LNCaP clone FGC (cell line): ENCODE results near the gene LRRC73.

Source experiments
- DNase-seq: peaks from one replicate; pipeline ENCODE4 v3.0.0-alpha.2; 2011; ENCODE audit warnings: low read depth
- H3K4me3 ChIP-seq: 2 replicates; pipeline ENCODE4 v1.5.1; 2011; ENCODE audit warnings: mild to moderate bottlenecking, low read depth, low read length, control low read depth
- TF ChIP-seq, protein P1 (sequence below): IDR thresholded peaks from 2 replicates; pipeline ENCODE4 v1.5.1; 2012; ENCODE audit warnings: mild to moderate bottlenecking; ENCODE audit not compliant: control insufficient read depth, insufficient read depth; ENCODE audit errors: extremely low read depth

Gene LRRC73

DNA sequence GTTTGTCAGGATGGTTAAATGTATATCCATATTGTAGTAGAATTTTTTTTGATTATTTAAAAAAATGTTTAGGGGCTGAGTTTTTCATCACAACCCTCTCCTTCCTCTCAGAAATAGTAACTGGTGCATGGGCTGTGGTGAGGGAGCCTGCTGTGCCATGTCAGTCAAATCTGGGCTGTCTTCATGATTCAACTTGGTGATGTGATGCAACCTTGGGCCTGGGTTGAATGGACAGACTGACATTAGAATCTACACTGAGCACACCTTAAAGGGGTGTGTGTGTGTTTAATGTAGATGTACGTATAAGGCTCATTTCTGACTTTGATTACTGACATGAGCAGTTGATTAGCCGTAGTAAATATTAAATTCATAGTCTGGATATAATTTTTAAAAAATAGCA lies 29.1 kb downstream of the LRRC73 start:
- TF ChIP-seq, protein P1, sequence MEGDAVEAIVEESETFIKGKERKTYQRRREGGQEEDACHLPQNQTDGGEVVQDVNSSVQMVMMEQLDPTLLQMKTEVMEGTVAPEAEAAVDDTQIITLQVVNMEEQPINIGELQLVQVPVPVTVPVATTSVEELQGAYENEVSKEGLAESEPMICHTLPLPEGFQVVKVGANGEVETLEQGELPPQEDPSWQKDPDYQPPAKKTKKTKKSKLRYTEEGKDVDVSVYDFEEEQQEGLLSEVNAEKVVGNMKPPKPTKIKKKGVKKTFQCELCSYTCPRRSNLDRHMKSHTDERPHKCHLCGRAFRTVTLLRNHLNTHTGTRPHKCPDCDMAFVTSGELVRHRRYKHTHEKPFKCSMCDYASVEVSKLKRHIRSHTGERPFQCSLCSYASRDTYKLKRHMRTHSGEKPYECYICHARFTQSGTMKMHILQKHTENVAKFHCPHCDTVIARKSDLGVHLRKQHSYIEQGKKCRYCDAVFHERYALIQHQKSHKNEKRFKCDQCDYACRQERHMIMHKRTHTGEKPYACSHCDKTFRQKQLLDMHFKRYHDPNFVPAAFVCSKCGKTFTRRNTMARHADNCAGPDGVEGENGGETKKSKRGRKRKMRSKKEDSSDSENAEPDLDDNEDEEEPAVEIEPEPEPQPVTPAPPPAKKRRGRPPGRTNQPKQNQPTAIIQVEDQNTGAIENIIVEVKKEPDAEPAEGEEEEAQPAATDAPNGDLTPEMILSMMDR, result no peak

DNA sequence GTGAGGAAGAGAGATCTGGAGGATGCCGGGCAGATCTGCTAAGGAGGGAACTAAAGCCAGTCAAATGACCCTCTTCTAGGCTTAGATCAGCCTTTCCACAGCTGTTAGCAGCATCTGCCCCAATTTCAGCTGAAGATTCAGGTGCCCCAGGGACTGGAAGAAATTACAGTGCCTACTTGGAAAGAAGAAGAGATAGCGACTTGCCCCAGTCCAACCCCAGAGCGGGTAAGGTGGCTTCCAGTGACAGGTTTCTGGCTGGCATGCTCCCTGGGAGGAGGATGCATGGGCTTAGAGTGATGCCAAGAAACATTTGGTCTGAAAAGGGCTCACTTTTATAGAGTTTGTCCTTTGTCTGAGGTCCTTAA lies 32.2 kb downstream of the LRRC73 start:
- DNase-seq, result no peak
- TF ChIP-seq, protein P1, result no peak
- H3K4me3 ChIP-seq, result peak overlapping the region; percentile 85

More for the DNA sequence above, 29.1 kb downstream of the LRRC73 start:
- H3K4me3 ChIP-seq, result no peak overlapping the region
- no peak for DNase-seq

DNA sequence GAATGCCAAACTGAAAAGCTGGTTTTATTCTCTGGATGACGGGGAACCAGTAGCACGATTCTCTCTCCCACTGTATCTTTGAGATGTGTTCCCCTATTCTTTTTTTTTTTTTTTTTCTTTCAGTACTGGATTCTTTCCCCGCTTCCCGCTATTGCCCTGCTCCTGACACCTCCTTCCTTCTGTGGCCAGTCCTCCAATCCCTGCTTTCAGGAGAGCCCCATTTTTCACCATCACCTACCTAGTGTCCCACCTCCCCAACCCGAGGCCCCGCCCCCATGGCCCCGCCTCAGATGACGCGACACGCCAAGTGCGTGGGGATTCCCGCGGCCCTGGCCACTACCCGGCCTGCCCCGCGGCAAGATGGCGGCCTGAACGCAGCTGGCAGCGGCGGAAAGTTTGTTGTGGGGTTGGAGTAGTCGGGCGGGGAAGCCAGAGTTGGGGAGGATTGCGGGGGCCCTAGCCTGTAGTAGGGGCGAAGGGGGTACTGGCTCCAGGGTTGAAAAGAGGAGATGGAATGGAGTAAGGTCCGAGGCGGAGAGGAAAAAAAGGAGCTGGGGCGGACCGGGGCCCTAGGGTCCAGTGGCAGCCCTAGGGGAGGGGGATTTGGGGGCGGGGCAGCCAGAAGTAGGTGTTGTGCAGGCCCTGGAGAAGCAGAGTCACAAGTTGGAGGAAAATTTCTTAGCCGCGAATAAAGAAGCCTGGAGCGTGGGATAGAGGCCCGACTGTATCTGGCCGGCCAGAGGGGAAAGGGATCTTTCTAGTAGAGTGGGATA lies 32.7 kb downstream of the LRRC73 start, which contains the start of gene TJAP1:
TSS of gene TJAP1 (plus strand) at position 336 of the 773 bp plus-strand sequence. CDS start 21,432 bp downstream, outside the sequence.
- H3K4me3 ChIP-seq, result peak within 1 kb of the TSS; percentile 85
- TF ChIP-seq, protein P1, result no peak
- no peak for DNase-seq

DNA sequence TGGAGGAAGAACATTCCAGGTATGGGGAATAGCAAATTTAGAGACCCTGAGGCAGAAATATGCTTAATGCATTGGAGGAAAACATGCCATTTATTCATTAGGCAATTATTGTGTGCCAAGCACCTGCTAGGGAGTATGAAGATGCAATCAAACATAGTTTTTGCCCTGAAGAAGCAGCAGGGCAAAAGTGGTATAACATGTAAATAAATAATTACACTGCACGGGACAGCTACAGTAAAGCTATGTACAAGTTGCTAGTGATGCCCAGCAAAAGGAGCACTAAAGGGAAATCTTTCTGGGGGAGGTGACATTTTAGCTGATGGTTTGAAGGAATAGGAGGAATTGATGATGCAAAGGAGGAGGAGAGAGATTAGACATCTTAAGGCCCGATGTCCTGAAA lies 33.4 kb downstream of the LRRC73 start:
- DNase-seq, result no peak
- H3K4me3 ChIP-seq, result peak overlapping the region; percentile 85
- TF ChIP-seq, protein P1, result no peak

DNA sequence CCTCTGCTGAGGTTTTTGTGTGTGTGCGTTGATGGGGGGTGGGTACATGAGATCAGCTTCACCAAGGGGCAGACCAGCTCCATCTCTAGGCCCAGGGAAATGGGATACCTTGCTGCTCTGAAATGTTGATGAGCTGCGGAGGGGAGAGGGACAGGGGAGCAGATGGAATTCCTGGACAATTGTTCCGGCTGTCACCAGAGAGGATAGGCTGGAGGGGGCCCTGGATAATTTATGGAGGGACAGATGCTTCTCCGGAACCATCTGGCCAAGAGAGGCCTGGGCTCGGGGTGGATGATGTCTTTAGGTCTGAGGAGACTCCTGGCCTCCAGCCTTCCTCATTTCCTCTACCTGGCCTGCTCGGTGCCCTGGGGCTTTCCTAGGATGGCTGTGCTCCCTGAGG lies 34.6 kb downstream of the LRRC73 start:
- TF ChIP-seq, protein P1, result no peak
- H3K4me3 ChIP-seq, result no peak overlapping the region
- DNase-seq, result no peak

DNA sequence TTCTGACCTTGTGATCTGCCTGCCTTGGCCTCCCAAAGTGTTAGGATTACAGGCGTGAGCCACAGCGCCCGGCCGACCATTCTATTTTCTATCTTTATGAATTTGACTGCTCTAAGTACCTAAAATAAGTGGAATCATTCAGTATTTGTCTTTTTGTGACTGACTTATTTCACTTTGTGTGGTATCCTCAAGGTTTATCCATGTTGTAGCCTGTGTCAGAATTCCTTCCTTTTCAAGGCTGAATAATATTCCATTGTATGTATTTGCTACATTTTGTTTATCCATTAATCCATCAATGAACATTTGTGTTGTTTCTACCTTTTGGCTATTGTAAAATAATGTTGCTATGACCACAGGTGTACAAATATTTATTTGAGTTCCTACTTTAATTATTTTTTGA lies 37.6 kb downstream of the LRRC73 start:
- DNase-seq, result no peak
- TF ChIP-seq, protein P1, result no peak

DNA sequence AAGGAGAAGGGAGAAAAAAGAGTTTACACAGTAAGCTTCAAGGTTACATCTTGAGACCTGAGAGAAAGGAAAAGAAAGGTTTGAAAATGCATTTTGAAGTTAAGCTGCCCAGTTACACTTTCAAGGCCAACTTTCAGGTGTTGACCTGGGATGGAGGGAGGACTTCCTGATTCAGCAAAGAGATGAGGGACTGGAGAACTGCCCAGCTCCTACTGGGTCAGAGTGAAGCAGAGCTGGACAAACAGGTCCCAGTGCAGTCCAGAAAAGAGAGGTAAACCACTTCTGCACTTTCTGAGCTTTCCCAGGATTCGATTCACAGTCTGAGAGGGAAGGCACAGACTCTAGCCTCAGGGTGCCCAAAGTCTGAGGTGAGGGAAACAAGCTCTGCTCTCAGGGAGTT lies 38.7 kb downstream of the LRRC73 start:
- no peak overlapping the region for H3K4me3 ChIP-seq
- peak; percentile 74 for DNase-seq
- TF ChIP-seq, protein P1, result no peak

More for the DNA sequence above, 37.6 kb downstream of the LRRC73 start:
- H3K4me3 ChIP-seq, result no peak overlapping the region
